Activated CD4-positive, CD25-positive, alpha-beta regulatory T cell treated with anti-CD3 and anti-CD28 coated beads, Interleukin-2, amount 50 U/mL, for 72 hours (primary cell): ENCODE data around the gene LTB4R.

Source experiments
- DNase-seq: peaks from one replicate; pipeline ENCODE4 v3.0.0; 2021

LTB4R gene

DNA sequence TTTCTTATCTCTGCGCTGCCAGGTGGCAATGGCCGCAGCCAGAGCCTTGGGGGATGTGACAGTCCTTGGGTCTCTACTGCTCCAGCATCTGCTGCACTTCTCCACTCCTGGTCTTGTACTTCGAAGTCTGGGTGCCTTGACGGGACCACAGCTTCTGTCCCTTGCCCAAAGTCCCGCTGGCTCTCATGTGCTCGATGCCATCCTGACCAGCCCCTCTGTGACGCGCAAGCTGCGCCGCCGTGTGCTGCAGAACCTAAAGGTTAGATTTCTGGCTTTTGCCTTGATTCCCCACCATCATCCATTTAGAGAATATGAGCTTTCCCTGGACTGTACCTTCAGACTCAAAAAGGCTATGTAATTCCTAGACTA is 7.3 kb upstream of the LTB4R start:
- no peak for DNase-seq

DNA sequence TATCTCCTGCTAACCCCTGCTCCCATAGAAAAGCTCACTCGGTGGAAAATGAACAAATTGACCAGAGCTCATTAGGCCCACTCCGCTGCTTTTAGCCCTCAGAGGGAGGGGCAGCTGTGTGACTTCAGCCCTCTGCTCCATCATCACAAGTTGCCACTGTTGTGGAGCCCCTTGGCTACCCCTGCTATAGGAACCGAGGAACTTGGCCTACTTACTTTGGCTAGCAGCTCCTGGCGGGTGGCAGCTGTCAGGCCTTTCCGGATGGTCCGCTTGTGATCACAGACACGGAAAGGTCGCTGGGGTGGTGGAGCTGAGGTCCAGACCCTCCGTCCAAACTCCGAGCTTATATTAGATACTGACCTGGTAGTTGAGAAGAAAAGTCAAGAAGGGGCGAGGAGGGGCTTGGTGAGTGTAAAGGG is 4.1 kb upstream of the LTB4R start:
- DNase-seq = no peak

DNA sequence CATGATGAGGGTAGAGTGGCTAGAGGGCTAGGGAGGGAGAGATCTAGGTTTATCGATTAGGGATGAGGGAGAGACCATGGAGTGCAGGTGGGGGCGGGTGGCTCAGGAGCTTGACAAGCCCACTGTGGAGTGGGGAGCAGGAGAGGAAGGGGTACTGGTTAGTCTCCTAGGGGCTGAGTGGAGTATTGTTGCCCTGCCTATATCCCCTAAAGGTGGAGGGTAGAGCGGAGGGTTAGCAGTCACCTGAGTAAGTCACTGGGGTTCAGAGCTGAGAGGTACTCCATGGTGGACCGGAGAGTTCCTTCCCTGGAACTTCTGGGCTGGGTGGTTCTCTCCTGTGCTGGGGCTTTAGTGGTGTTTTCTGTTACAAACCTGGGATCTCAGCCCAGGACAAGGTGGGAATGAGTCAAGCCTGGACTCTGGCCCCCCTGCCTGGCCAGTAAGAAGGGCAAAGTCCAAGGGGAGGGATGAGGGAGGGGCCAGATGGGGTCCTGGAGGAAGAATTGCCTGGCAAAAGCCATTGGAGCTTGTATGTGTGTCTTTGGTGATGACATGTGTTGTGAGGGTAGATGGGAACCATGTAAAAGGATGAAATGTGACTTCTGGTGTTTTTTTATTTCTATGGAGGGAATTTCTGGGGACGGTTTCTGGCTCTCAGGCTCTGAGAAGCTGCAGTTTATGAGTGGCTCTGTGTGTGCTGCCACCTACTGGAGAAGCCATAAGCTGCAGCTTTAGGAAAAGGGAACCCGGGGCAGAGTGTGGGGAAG is 3.5 kb upstream of the LTB4R start, which contains the start of gene CIDEB:
Gene CIDEB, minus strand, starts transcription at position 403 of the 767 bp plus-strand sequence. Its CDS starts 119 bp downstream, at position 284.
- DNase-seq = peak; percentile 53

DNA sequence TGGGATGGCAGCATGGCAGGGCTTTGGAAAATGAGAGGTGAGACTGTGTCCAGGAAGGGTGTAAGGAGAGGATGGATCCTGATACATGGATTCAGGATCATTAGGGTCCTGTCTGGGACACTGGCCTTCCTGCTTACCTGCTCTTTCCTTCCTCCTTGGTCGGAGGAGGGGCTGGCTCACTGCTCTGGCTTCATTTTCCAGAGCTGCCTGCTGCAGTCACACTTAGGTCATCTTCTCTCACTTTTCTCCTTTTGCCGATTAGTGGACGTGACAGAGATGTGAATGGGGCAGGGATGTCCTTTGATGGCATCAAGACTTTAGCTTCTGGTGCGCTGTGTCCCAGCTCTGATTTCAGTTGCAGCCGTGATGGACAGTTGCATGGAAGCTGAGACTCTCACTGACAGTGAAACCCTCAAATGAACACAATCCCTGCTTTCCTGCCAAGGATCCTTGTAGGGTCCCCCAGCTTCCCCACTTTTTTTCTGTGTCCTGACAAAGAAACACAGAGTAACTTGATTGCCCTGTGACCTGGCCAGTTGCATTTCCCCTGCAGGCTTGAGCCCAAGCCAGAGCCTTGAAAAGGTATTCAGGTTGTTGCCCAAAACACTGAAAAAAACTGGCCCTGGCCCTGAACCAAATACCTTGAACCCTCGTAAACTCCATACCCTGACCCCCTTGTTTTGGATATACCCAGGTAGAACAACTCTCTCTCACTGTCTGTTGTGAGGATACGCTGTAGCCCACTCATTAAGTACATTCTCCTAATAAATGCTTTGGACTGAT is 2.8 kb upstream of the LTB4R start:
- DNase-seq = no peak

DNA sequence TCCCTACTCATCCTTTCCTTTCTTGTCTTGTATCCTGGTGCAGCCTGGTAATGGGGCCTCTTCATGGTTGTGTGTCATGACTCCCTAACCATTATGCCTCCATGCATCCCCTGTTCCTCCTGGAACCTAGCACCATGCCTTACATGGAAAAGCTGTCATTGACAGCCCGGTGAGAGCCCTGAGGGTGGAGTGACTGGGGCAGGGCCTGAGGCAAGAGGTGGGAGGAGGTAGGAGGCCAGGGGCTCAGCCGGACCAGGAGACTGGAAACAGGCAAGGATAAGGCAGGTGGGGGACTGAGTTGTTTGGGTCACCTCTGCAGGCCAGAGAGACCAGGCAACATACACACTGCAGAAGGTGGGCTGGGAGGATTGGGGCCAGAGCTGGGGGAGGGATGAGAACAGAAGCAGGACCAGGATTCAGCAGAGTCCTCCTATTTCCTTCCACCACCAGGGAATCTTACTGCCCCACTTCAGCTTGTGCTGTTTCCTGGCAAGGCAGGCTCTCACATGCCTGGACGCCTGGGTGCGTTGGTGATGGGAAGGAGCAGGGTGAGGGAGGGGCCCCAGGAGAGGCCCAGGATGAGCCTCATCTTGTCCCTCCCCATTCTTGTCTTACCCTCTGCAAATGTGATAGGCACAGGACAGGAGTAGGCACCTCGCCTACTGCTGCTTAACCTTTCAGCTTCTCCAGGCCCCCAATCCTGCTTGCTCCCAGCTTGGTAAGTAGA is 1.6 kb upstream of the LTB4R start, which contains the start of gene LTB4R2:
Gene LTB4R2, plus strand, starts transcription at position 603 of the 727 bp plus-strand sequence. CDS start 525 bp downstream, outside the sequence.
- no peak for DNase-seq

DNA sequence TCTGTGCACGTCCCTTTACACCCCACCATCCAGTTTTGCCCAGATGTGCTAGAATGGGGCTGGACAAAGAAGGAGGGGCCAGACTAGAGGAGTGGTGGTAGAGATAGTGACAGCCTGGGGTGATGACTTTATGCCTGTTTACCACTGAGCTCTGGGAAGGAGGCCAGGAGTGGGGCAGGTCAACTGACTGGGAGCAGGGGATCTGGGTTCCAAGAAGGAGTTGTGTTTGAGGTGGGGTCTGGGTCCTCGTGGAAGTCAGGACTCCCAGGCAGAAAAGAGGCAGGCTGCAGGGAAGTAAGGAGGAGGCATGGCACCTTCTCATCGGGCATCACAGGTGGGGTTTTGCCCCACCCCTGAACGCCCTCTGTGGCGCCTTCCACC is 1.0 kb upstream of the LTB4R start:
- no peak for DNase-seq

DNA sequence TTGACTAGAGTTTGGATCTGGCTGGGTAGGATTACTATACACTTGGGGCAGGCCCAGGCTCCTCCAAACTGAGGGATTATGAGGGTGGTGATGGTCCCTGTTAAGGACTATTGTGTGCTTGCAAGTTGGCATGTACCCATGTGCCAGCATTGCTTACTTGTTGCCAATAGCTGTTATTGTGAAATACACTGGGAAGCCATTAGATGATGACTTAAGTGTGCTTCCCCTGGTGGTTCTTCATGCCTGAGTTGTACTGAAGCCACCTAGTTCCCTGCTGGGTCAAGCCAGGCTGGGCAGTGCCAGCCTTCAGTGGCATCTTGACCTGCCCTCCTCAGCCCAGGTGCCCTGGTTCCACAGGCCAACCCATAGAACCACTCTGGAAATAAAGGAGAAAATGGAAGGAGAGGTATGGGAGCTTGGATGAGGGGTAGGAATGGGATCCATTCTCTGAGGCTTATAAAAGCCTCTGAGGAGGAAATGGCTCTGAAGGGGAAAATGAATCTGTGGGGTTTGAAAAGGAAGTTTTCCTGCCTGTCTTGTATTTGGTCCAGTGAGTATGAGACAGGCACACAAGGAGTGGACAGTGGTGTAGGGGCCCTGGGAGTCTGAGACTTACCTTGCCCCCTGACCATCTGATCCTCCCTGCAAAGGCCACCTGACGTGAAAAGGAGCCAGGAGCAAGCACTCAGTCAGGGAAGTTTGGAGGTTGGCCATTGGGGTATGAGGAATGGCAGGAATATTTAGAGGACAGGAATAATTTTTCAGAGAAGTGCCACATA is 724 bp downstream of the LTB4R start:
- no peak for DNase-seq

DNA sequence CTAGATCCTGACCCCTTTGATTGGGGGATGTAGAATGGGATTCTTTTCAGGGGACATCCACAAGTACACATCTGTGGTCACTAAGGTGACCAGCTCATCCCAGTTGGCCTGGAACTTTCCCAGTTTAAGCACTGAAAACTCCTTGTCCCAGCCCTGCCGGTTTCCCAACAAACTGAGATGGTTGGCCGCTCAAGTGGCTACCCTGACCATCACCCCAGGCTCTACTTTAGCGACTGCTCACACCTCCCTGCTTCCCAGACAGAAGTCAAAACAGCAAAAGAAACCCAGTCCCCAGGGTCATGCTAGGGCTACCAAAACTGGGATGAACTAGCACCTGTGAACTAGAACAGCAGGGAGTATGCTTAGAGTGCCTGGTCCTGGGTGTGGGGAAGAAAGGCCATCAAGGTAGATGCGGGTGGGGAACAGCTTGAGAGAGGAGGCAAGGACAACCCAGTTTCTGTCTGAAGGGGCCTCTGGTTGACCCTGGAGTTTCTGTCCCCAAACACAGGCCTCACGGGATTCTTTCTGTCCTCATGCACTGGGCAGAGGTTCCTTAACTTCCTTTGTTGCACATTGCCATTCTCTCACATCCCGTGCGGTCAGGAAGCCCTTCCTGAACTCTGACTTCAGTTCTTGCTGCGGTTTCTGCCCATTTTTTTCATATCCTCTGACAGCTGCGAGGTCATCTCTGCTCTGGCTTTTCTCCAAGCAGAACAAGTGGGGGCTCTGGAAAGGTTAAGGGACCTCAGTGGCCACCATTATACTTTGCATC is 1.6 kb downstream of the LTB4R start:
- DNase-seq = no peak

DNA sequence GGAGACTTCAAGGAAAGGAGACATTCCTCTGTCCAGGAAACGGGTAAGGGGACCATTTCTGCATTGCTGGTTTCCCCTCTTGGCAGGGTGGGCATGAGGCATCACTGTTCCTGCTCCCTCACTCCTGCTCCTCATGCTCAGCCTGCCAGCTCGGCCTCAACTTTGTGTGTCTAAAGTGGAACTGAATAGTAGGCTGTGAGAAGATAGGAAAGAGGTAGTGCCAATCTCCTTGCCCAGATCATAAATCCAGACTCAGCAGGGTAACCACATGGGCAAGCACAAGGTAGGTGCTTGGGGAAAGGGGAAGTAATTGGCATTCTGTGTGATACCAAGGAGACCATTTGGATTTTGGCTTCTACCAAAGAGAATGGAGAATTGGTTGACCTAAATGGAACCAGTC is 2.6 kb downstream of the LTB4R start:
- no peak for DNase-seq

DNA sequence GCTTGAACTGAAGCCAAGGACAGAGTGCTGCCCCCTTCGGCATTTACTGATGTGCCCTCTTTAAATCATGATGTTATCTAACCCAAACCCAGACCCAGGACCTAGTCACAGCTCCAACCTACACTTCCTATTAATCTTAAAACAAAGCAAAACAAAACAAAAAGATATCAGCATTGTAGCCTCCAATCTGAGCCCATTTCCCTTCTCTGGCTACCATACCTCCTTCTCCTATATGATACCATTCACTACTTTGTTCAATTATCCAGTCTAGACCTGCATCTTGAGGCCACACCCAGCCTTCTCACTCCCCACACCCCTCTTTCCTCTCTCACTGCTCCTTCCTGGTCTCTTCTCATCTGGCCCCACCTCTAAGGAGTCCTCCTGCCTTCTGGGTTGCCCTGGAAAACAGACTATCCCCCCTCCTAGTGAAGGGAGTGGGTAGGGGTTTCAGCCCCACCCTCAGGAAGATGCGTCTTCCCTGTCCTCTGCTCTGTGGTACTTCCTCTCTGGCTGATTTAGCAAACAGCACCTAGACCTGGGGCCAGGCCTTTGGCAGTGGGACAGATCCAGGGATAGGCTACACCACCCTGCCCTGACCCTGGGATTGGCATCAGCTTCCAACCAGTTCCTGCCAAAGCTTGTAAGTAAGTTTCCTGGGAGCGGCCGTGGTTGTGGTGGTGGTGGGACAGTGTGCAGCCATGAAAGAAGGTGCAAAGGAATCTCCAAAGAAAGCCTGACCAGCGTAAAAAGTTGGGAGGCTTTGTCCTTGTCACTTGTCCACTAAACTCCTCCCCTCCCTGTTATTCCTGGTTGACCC is 3.3 kb downstream of the LTB4R start:
- no peak for DNase-seq

DNA sequence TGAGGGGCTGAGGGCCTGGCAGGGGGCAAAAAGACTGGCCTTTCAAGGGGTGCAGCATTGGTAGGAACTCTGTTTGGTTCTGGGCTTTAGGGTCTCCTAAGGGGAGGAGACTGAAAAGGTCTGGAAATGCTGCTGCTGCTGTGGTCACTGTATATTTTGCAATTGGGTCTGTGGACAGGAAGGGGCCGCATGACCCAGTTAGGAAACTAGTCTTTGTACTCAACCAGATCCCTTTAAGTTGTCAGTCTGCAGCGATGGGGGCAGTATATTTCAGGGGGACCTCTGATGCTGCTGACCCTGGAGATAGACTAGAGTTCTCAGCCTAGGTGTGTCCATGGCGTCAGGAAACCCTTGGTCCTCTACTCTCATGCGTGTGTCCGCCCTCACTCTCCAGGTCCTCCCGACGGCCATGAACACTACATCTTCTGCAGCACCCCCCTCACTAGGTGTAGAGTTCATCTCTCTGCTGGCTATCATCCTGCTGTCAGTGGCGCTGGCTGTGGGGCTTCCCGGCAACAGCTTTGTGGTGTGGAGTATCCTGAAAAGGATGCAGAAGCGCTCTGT is 4.0 kb downstream of the LTB4R start:
- DNase-seq = no peak

DNA sequence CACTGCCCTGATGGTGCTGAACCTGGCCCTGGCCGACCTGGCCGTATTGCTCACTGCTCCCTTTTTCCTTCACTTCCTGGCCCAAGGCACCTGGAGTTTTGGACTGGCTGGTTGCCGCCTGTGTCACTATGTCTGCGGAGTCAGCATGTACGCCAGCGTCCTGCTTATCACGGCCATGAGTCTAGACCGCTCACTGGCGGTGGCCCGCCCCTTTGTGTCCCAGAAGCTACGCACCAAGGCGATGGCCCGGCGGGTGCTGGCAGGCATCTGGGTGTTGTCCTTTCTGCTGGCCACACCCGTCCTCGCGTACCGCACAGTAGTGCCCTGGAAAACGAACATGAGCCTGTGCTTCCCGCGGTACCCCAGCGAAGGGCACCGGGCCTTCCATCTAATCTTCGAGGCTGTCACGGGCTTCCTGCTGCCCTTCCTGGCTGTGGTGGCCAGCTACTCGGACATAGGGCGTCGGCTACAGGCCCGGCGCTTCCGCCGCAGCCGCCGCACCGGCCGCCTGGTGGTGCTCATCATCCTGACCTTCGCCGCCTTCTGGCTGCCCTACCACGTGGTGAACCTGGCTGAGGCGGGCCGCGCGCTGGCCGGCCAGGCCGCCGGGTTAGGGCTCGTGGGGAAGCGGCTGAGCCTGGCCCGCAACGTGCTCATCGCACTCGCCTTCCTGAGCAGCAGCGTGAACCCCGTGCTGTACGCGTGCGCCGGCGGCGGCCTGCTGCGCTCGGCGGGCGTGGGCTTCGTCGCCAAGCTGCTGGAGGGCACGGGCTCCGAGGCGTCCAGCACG is 4.7 kb downstream of the LTB4R start:
- no peak for DNase-seq

DNA sequence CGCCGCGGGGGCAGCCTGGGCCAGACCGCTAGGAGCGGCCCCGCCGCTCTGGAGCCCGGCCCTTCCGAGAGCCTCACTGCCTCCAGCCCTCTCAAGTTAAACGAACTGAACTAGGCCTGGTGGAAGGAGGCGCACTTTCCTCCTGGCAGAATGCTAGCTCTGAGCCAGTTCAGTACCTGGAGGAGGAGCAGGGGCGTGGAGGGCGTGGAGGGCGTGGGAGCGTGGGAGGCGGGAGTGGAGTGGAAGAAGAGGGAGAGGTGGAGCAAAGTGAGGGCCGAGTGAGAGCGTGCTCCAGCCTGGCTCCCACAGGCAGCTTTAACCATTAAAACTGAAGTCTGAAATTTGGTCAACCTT is 5.3 kb downstream of the LTB4R start:
- no peak for DNase-seq

DNA sequence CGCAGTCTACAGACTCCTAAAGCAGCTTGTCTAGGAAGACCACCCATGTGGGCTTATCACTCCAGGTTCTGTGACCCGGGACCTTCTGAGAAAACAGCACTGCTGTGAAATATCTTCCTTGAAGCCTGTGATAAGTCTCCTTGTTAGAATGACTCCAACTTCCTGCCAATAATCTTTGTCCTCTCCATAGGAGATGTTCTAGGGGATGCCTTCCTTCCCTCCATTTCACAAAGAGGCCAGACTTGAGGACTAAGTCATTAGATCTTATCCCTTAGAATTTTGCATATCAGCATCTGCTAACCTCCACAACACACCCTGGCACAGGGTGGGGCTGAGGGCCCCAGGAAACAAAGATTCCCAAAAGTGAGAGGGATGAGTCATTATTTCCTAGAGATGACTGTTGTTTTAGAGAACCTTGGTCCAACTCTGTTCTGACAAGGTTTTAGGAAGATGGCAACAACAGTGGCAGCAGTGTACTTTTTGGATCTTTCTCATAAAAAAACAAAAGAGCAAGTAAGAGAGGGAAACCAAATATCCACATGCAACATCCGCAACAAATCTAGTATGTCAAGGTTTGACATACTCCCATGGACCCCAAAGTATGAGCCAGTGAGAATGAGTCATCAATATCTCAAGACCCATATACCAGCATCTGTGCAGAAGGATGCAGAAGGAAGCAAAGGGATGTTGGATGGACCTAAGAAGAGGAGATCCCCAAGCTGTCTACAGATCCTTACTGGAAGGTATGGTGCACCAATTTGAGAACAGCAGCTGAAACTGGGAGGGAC is 6.0 kb downstream of the LTB4R start:
- DNase-seq = no peak

DNA sequence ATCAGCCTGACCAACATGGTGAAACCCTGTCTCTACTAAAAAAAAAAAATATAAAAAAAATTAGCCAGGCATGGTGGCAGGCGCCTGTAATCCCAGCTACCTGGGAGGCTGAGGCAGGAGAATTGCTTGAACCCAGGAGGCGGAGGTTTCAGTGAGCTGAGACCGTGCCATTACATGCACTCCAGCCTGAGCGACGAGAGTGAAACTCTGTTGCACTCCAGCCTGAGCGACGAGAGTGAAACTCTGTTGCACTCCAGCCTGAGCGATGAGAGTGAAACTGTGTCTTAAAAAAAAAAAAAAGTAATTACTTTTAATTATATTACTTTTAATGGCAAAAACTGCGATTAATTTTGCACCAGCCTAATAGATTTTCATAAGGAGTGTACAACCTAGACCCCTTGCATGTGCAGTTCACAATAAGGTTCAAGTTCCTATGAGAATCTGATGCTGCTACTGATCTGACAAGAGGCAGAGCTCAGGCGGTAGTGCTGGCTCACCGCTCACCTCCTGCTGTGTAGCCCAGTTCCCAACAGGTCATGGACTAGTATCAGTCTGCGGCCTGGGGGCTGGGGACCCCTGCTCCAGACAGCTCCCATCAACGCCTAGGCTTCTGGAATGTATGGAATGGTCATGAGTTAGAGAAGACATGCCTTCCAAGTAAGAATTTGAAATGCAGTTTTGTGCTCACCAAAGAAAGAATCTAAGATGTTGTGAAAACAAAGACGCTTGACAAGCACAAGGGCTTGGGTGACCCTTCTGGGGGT is 10.1 kb downstream of the LTB4R start:
- no peak for DNase-seq

DNA sequence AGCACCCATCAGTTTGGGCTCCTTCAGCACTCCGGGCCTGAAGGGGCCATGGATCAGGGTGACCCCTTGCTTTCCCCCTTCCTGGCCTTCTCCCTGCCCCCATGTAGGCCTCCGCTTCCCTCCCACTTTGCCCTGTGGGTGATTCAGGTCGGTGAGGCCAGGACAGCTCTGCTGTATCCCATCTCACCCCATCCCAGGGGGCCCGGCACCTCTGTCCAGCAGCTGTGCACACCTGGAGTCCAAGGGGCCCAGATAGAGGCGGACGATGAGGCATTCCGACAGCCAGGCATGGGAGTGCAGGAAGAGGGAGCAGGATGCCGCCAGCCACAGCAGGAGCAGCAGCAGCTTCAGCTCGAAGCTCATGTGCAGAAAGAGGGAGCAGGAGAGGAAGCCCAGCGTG is 11.4 kb downstream of the LTB4R start:
- DNase-seq = no peak

DNA sequence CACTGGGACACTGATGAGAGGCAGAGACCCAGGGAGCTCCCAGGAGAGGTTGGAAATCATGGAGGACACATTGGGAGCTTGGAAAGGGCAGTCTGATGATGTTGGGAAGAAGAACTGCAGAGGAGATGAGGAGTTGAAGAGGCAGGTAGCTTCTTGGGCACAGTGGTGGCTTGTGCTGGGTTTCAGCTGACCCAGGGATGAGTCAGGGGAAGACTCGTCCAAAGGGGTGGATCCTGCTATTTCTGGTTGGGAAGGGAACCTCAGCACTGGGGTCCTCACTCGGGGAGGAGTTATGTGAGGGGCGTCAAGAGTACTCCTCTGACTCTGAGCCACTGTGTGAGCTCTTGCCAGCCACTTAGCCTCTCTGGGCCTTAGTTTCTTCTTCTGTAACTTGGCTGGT is 12.0 kb downstream of the LTB4R start:
- DNase-seq = no peak

DNA sequence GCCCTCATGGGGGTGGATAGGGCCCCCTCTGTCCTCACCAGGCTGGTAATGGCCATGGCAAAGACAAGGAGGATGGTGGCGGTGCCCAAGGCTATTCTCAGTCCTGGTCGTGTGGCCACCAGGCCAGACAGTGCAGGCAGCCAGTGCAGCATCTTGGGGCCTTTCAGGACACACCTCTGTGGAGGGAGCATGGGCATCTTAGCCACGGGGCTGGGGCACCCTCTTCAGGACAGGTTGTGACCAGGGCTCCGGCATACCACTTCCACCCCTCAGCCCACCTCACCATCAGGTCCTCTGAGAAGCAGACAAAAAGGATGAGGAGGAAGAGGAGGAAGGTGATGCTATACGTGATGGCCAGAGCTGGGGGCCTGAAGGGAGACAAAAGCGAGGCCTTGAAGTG is 12.7 kb downstream of the LTB4R start:
- DNase-seq = no peak
